ENCODE results near the gene SKI.

DNA sequence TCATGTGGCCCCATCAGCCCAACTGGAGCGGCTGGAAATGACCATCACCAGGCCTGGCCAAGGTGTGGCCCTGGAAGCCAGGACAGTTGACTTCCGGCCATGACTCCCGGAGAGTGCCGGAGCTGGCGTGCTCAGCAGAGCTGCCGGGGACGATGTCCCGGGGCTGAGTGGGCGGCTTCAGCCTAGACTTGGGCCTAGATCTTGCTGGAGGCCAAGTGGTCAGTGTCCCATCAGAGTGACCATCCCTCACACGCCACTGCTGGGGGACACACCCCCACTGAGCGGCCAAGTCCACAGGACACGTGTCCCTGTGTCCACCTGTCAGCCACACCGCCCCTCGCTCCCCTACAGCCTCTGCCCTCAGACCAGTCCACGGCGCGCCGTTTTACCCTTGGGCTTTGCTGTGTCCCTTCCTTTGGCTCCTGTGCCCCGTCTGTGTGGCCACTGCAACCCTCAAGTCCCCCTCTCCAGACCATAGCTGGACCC, 37.6 kb upstream of the SKI start:
- TF ChIP-seq GATA3 (IDR thresholded peaks at IDR 0.05; ENCODE audit: low read depth, low read length), result no peak
- no peak for TF ChIP-seq GATA2 (IDR thresholded peaks at IDR 0.05; ENCODE audit: low read depth, low read length)

All from SH-SY5Y (cell line).